ENCODE results near the gene TSR1.
"Not testable (repeated sequence)": the region's sequence is repeated elsewhere in the genome, so short reads cannot be mapped to it uniquely, and the experiment has no call there.

TSR1 gene

DNA sequence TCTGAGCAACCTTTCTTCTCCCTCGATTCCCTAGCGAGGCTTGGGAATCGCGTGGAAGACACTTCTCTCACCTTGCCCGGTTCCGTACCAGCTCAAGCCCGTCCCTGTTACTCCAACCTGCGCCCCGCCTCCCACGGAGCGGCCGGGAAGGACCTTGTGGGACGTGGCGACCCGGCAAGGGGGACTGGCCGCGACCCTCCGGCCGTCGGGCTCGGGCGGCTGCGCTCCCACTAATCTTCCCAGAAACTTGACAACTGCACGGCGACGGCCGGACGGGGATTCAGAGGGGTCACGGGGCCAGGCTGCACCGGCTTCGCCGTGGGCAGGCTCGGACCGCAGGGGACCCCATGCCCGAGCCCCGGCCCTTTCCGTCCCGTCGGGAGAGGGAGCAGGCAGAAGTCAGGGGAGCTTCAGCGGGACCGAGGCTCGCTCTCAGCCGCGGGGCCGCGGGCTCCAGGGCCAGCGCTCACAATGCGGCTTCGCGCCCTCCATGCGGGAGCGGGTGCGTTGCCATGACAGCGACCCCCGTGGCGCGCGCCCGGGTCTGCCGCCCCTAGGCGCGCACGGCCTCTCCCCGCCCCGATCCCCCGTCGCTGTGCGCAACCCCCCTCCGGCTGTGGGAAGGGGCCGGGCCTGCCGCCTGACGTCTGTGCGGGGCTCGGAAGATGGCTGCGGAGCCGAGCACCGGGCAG lies 741 bp upstream of the TSR1 start, which contains the start of gene SGSM2:
Gene SGSM2 (plus strand): TSS at position 650 of the 692 bp plus-strand sequence. CDS start 188 bp downstream, outside the sequence.
- no peak for DNase-seq (ENCODE audit: low spot score)

DNA sequence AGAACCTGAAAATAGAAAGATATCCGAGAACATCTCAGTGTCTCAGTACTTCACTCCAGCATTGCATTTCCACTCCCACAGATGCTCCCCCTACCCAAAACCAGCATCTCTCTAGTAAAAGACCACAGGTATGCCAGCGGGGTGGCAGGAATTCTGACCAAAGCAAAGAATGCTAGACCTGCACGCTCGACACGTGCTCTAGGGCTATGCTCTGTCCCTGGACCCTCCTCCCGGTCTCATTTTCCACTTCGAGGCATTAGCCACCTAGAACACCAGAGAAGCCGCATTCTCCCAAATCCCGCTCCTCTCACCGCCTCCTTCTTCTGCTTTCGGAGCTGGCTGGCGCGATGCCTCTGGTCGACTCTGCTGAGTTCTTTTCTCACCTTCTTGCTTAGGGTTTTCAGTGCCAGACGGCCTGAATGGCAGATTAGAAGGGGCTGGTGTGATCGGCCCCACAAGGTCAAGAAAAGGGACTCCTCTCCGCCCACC lies 487 bp downstream of the TSR1 start:
- DNase-seq (ENCODE audit: low spot score), result no peak

DNA sequence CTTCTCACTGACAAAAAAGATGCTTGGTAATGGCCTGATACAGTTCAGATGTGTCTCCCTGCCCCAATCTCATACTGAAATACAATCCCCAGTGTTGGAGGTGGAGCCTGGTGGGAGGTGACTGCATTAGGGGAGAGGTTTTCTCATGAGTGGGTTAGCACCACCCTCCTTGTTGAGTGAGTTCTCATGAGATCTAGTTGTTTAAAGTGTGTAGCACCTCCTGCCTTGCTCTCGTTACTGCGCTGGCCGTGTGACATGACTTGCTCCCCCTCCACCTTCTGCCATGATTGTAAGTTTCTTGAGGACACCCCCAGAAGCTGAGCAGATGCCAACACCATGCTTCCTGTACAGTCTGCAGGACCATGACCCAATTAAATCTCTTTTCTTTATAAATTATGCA lies 5.0 kb downstream of the TSR1 start:
- no peak for DNase-seq (ENCODE audit: low spot score)

DNA sequence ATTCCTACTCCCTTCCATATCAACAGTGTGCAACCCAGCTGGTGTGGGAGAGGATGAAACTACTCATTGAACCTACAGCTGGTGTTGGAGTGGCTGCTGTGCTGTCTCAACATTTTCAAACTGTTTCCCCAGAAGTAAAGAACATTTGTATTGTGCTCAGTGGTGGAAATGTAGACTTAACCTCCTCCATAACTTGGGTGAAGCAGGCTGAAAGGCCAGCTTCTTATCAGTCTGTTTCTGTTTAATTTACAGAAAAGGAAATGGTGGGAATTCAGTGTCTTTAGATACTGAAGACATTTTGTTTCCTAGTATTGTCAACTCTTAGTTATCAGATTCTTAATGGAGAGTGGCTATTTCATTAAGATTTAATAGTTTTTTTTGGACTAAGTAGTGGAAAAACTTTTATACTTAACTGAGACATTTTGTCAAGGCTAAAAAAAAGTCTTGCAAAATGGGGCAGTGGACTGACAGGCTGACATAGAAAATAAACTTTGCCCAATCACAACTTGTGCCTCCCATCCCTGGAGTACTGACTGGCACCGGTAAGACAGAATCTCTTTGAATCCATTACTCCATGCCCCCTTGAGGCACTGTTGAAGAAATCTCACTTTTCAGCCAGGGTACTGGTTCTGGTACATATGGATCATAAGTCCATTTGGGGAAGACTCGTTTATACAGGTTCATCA lies 12.5 kb downstream of the TSR1 start:
- DNase-seq (ENCODE audit: low spot score), result no peak

DNA sequence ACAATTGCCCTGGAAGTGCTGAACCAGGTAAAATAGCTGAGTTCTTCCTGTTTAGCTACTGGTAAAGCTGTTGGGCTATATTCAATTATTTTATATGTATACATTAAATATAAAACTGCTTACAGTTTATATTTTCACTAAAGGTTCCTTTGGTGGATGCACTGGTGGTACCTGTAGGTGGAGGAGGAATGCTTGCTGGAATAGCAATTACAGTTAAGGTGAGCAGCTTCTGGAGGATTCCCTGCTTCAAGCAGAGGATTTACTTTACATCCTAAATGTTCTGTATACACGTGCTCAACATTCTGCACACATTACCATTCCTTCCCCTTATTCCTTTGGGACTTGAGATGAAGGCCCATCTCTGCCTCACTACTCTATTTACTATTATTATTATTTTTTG lies 14.9 kb downstream of the TSR1 start:
- no peak for DNase-seq (ENCODE audit: low spot score)

DNA sequence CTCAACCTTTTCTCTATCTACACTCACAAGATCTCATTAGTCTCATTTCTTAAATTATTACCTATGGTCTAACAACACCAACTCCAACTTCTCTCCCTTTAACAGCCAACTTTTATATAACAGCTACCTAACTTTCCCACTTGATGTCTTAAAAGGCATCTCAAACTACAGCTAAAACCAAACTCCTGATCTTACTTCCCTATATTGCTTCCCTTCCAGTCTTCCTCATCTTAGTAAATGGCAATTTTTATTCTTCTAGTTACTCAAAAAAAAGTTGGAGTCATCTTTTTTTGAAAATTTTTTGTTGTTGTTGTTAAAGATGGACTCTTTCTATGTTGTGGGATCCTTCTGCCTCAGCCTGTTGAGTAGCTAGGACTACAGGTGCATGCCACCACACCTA lies 17.2 kb downstream of the TSR1 start:
- no peak for DNase-seq (ENCODE audit: low spot score)

DNA sequence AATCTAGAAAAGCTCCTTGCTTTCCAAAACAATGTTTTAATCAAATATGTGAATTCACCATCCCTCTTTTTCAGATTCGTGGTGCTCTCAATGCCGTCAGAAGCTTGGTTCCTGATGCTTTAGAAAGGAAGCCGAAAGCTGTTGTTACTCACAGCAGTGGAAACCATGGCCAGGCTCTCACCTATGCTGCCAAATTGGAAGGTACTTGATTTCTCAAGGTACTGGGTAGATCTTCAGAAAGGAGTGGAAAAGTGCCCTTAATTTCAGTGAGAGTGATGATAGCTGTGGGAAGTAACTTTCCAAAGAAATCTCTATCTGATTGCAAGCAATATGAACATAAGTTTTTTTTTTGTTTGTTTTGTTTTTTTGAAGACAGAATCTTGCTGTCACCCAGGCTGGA lies 18.5 kb downstream of the TSR1 start:
- DNase-seq (ENCODE audit: low spot score), result no peak

DNA sequence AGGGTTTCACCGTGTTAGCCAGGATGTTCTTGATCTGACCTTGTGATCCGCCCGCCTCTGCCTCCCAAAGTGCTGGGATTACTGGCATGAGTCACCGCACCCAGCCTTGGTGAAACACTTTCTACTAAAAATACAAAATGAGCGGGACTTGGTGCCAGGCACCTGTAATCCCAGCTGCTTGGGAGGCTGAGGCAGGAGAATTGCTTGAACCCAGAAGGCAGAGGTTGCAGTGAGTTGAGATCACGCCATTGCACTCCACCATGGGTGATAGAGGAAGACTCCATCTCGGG lies 19.4 kb downstream of the TSR1 start:
- DNase-seq (ENCODE audit: low spot score), result not testable (repeated sequence)

DNA sequence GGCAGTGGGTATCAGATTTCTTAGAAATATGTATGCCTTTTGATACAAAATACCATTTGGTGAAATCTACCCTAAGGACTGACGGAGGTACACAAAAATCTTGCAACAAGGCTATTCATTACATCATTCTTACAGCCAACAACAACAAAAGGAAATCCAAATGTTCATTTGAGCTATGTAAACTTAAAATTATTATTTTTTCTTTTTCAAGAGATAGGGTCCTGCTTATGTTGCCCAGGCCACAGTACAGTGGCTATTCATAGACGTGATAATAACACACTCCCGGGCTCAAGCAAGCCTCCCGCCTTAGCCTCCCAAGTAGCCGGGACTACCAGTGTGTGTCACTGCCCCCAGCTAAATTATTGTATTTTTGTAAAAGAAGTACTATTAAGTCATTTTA lies 23.5 kb downstream of the TSR1 start:
- no peak for DNase-seq (ENCODE audit: low spot score)

DNA sequence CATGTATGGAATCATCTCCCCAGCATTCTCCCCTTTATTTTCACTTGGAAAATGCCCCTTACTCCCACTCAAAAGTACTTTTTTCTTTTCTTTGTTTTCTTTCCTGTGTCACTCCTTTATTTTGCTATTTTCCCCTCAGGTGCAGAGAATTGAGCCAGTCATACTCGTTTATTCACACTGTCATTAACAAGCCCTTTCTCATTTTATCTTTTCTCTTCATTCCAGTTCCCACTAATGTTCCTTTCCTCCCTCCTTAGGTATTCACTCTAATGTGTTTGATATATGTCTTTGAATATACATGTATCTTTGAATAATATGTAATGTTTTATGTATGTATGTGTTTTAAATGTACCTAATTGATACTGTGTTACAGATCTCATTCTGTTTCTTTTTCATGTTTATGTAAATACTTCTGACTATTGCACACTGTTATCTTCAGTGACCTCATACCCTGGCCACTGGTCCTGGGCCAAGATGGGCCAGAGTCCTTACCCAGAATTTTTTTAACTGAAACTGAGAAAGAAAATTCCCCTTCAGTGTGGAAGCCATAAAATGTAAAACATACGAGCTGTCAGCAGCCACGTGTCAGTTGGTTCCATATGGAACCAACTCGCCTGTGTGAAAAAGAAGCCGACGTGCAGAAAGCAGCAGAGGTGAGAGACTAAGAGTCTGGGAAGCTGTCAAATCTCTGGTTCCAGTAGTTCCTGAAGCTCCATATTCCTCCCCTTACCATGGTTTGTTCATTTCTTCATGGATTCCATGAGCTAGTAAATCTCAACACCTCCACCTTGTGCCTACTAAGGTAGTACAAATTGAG lies 26.7 kb downstream of the TSR1 start:
- no peak for DNase-seq (ENCODE audit: low spot score)

DNA sequence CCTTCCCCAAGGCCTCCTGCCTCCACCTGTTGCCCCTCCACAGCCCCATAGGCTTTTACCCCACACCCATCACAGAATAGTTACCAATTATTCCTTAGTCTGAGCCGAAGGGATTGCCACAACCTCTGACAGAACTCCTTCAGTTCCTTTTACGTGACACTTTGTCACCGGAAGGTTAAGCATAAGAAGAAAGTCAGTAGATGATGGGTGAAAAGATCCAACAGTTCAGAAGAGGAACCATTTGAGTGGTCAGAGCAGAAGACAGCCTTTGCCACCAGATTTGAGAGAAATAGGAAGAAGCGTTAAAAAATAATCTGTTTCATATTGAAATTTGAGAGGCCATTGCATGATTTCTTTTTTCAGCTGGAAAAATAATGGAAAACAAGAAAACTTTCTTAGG lies 31.3 kb downstream of the TSR1 start:
- no peak for DNase-seq (ENCODE audit: low spot score)

DNA sequence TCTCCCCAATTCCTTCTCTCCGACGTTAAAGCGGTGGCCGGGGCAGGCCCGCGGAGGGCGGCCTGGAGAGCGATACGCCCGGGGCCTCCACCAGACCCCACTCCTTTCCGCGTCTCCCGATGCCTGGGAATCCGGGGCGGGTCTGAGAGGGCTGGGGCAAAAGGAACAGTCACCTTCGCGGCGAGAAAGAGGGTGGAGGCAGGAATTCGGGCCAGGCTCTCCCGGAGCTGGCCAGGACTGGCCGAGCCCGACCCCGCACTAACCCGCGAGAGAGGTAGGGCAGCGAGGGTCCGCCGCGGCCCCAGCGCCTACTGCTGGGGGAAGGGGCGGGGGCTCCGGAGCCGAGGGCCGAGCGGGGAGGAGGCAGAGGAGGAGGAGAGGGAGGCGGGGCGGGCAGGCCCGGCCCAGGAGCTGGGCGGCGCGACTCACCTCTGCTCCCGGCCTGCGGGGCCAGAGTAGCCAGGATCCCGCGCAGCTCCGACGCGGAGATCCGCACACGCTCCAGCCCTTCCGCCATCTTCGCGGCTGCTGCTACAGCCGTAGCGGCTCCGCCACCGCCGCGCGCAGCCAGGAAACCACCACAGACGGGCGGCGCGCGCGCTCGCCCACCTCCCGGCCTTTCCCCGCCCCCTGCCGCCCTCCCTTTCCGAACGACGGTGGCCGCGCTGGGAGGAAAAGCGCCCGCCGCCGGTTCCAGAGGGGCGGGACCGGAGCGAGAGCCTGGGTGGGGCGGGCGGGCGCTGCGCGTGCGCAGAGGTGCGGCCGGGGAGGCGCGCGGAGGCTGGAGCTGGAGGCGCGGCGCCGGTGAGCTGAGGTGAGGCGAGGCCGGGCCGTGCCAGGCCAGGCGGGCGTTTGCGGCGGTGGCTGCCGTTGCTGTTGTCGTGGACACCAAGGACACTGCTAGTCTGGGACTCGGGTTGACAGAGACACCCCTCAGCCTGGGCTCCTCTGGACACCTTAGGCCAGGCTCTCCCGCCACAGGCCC lies 32.8 kb downstream of the TSR1 start, which contains the start of the genes SMG6 and SRR:
Gene SMG6 (minus strand): TSS at position 582 of the 985 bp plus-strand sequence. CDS start 65 bp downstream, at position 517.
Gene SRR (plus strand): TSS at position 747 of the 985 bp plus-strand sequence. CDS start 11,611 bp downstream, outside the sequence.
- DNase-seq (ENCODE audit: low spot score), result peak; percentile 79

DNA sequence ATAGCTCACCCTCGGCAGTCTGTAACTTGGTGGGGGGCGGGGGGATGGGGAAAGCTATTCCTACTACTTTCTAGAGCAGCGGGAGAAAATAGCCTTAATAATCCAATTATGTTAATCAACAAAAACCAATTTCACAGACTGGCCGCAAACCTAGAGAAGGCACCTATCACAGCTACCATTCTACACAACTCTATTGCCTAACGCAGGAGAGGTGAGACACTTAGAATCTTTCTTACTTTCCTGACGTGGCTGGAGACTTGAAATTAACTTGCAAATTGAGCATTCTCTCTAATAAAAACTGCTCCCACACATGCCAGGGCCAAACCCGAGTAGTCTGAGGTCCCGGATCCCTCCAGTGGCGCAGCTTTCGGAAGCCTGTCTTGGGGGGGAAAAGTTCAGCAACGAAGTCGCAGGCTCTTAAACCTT lies 33.5 kb downstream of the TSR1 start:
- DNase-seq (ENCODE audit: low spot score), result no peak

DNA sequence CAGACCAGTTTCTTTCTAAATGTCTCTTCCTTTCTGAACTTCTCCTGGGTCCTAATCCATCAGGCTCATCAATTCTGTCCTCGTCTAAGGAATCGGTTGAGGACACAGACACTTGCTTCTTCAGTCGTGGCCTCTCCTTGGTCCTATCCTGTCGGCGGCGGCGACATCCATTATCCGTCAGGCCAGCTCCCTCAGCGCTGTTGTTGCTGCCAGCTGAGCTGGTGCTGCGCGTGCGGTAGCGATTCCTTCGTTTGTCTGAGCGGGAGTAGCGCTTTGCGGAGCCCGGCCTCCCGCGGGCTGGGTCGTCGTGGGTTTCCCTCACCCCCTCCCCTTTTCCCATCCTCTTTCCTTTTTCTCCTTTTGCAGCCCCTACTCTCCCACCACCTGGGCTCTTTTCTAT lies 36.5 kb downstream of the TSR1 start:
- no peak for DNase-seq (ENCODE audit: low spot score)

DNA sequence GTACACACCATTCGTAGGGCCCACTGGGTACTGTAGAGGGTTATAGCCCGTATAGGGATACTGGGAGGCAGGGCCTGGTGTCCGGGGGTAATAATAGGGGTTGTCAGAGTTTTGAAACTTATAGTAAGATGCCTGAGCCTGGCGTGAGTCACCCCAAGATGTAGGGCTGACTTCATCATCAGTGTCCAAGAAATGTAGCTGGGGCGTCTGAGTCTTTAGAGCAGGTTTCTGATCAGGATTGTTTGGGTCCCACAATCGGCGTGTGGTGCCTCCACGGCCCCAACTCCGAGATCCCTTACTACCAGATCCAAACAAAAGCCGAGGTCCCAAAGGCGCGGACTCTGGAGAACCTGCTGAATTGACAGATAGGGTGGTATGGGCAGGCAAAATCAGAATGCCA lies 37.1 kb downstream of the TSR1 start:
- DNase-seq (ENCODE audit: low spot score), result no peak

DNA sequence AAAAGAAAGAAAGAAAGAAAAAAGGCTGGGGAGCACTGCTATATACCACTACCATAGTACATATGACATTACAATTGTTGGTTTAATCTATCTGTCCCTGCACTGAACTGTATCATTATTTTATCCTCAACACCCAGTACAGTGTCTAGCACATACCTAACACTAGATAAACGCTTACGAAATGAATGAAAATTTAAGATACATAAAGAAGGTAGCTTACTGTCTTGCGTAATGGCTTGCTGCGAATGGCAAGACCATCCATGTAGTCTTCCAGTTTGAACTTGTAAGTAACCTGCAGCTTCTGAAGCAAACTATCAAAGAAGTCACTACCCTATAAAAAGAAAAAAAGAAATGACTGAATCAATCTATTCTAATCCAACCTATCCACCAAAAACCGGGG lies 39.2 kb downstream of the TSR1 start:
- DNase-seq (ENCODE audit: low spot score), result no peak

DNA sequence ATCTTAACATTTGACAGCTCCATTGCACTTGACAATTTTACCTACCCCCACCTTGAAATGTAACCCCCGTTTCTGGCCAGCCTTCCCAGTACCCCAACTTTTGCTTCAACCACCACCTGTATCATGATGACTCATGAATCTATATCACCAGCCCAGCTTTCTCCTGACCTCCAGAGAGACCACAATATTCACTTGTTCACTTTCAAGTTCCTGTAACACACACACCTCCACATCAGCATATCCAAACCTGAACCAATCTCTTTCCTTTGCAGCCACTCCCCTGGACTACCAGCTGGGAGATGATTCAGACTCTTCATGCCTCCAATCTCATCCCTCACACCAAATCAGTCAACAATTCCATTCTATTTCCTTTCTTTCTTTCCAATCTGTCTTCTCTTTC lies 40.7 kb downstream of the TSR1 start:
- DNase-seq (ENCODE audit: low spot score), result no peak

DNA sequence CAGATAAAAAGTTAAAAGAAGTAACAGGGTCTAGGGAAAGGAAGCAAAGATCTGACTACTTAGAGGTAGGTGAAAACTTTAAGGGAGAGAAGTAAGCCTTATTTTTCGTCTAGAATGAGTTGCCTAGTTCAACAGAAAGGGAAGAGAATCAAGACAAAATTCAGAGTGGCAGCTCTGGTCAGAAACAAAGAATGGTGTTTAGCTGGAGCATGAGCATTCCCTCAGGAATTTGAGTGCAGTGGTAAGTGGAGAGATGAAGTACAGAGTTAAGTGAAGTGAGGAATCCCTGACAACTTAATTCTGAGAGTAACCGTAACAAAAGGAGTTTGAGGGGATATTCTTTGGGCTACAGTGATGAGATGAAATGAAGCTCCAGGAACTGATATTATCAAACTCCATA lies 44.2 kb downstream of the TSR1 start:
- DNase-seq (ENCODE audit: low spot score), result no peak

DNA sequence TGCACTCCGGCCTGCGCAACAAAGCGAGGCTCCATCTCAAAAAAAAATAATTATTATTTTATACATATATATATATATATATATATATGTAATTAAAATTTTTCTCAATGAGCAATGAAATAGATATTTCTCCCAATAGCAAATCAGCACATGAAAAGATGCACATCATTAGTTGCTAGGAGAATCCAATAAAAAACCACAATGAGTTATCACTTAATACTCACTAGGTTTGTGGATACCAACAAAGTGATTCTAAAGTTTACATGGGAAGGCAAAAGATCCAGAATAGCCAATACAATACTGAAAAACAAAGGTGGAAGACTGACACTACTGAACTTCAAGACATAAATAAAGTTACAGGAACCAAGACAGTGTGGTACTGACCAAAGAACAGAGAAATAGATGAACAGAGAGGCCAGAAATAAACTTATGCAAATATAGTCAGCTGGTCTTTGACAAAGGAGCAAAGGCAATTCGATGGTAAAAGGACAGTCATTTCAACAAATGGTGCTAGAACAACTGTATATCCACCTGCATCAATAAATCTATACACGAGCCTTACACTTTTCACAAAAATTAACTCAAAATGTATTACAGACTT lies 46.3 kb downstream of the TSR1 start:
- DNase-seq (ENCODE audit: low spot score), result no peak

DNA sequence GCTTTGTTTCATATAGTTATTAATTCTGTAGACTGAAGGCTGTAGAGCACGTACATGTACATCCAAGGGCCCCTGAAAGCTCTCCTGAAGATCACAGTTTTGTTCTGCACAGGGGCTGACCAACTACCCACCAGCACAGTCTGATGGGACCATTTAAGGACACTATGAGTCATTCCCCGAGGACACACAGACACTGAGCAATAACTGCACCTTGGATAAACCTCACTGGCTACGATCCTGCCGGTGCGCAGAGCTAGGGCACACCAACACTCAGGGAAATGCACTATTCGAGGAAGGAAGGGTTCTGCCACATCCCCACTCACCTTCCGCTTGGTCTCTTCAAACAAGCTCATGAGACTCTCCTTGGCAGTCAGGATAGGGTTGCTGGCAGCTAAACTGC lies 53.0 kb downstream of the TSR1 start:
- no peak for DNase-seq (ENCODE audit: low spot score)

DNA sequence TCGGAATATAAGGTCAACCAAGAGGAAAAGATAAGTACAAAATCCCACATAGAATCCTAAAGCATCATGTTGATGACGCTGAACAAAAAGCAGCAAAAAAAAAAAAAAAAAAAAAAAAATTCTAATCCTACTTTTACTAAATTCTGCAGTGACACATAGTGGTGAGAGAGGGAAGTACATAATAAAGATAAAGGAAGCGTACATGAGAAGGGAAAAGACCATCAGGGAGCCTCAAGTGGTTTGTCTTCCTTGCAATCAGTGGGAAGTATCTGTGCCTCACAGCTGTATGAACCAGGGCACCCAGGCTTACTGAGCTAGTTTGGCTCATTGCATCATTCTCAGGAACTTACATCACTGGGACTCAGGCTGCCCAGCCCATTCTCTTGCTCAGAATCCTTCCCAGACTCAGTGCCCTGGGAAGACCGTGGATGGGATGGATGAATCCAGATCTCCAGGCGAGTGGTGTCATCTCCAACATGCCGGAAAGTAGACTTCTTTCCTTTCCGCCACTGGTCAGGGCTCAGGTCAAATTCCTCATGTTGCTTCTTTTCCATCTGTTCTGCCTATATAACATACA lies 53.9 kb downstream of the TSR1 start:
- DNase-seq (ENCODE audit: low spot score), result peak; percentile 58

Measured in kidney capillary endothelial cell (primary cell).